Upper lobe of right lung (tissue), 1 donor: ENCODE data around the gene TLE2. TPM values are rescaled to one million over a fixed set of nuclear protein-coding genes. Genes with fewer than 3 reads are reported as not detected.

Experiments
- ATAC-seq: fragments of 200-7000 bp; cut with Tn5 transposase; one replicate; pipeline ENCODE4 v1.9.1; 2020; ENCODE audit warnings: mild to moderate bottlenecking, moderate library complexity
- DNase-seq: peaks from one replicate; pipeline ENCODE4 v3.0.0-alpha.2; 2020
- H3K27ac ChIP-seq: fragments of 200-600 bp; one replicate; pipeline ENCODE4 v1.8.0; 2022
- H3K27me3 ChIP-seq: fragments of 200-600 bp; one replicate; pipeline ENCODE4 v1.8.0; 2022; ENCODE audit warnings: mild to moderate bottlenecking
- H3K36me3 ChIP-seq: fragments of 200-600 bp; one replicate; pipeline ENCODE4 v1.8.0; 2022
- H3K4me1 ChIP-seq: fragments of 200-600 bp; one replicate; pipeline ENCODE4 v1.8.0; 2022
- H3K4me3 ChIP-seq: fragments of 200-600 bp; one replicate; pipeline ENCODE4 v1.8.0; 2022; ENCODE audit warnings: mild to moderate bottlenecking
- H3K9me3 ChIP-seq: fragments of 200-600 bp; one replicate; pipeline ENCODE4 v1.8.0; 2022
- intact Hi-C: fragments of 100-400 bp; cut with DNase I; formaldehyde crosslinking; loops from one replicate; pipeline ENCODE4 v1.11.0; 2022
- total RNA-seq: library from RNA; stranded (reverse); fragmentation: NEBNext Ultra II Directional; extraction: Animal tissue kit (Norgen Biotek cat#: 25700); gene quantifications from one replicate; pipeline ENCODE4 v1.2.1, GENCODE V29; 2021
- TF ChIP-seq, protein P1 (sequence below): fragments of 200-600 bp; IDR thresholded peaks from one replicate; pipeline ENCODE4 v1.8.0; 2022; ENCODE audit warnings: antibody characterized with exemption
- donor health status: DM: no; HTN: yes; CAD: no; lungs with severe emphysema.

Gene TLE2
- total RNA-seq, 1 donor from 2014 or later, result 58.6 TPM

DNA sequence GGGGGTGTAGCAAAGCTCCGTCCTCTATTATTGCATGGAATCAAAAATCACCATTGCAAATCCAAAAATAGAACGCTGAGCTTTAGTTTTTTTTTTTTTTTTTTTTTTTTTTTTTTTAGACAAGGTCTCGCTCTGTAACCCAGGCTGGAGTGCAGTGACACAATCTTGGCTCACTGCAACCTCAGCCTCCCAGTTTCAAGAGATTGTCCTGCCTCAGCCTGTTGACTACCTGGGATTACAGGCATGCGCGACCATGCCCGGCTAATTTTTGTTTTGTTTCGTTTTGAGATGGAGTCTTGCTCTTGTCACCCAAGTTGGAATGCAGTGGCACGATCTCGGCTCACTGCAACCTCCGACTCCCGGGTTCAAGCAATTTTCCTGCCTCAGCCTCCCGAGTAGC lies 69.0 kb downstream of the TLE2 start:
- H3K4me1 ChIP-seq, result peaks cover 3% of the 10 kb centered on the region
- H3K27ac ChIP-seq, result no peak overlapping the region
- ATAC-seq (no peak), DNase-seq (no peak)
- no peak overlapping the region for H3K4me3 ChIP-seq
- no peaks in the 10 kb centered on the region for H3K36me3 ChIP-seq
- no peaks in the 10 kb centered on the region for H3K27me3 ChIP-seq
- H3K9me3 ChIP-seq, result no peaks in the 10 kb centered on the region
- intact Hi-C loops, result loop anchor here (5.0 kb wide), 1 partner anchor 202 kb away; no protein-coding TSS in a partner anchor
- TF ChIP-seq, protein P1, sequence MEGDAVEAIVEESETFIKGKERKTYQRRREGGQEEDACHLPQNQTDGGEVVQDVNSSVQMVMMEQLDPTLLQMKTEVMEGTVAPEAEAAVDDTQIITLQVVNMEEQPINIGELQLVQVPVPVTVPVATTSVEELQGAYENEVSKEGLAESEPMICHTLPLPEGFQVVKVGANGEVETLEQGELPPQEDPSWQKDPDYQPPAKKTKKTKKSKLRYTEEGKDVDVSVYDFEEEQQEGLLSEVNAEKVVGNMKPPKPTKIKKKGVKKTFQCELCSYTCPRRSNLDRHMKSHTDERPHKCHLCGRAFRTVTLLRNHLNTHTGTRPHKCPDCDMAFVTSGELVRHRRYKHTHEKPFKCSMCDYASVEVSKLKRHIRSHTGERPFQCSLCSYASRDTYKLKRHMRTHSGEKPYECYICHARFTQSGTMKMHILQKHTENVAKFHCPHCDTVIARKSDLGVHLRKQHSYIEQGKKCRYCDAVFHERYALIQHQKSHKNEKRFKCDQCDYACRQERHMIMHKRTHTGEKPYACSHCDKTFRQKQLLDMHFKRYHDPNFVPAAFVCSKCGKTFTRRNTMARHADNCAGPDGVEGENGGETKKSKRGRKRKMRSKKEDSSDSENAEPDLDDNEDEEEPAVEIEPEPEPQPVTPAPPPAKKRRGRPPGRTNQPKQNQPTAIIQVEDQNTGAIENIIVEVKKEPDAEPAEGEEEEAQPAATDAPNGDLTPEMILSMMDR, result no peak

DNA sequence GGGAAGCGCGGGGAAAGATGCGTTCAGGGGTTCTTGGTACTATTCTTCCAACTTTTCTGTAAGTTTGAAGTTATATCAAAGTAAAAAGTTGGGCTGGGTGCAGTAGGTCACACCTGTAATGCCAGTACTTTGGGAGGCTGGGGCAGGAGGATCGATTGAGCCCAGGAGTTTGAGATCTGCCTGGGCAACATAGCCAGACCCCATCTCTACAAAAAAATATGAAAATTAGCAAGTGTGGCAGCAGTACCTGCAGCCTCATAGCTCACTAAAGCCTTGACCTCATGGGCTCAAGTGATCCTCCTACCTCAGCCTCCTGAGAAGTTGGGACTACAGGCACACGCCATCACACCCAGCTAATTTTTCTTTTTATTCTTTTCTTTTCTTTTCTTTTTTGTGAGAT lies 71.9 kb downstream of the TLE2 start:
- TF ChIP-seq, protein P1, result no peak
- H3K36me3 ChIP-seq, result no peaks in the 10 kb centered on the region
- no peak for ATAC-seq
- no peak overlapping the region for H3K4me3 ChIP-seq
- no peaks in the 10 kb centered on the region for H3K9me3 ChIP-seq
- intact Hi-C loops, result no loop called here
- H3K27ac ChIP-seq, result no peak overlapping the region
- no peak for DNase-seq
- no peaks in the 10 kb centered on the region for H3K27me3 ChIP-seq
- H3K4me1 ChIP-seq, result peaks cover 2% of the 10 kb centered on the region

DNA sequence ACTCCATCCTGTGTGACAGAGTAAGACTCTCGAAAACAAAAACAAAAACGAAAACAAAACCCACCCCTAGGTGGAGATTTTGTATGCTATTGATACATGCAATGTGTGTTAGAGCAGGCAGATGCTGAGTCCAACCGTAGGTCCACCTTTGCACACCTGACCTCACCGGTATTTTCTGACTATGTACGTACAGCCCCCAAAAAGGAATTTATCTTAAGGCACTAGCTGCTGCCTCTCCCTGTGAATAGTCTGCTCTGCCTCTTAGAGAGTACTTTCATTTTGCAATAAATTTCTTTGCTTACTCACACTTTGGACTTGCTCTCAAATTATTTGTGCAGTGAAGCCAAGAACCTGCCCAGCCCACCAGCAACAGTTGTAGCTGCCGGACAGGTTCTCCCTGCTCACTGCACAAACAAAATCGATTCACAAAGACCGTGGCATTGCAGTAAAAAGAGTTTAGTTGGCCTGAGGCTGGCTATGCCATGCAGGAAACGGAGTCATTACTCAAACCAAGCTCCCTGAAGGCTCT lies 76.1 kb downstream of the TLE2 start:
- Histone ChIP-seq H3K36me3 (no peaks in the 10 kb centered on the region), H3K27me3 (no peaks in the 10 kb centered on the region), H3K9me3 (no peaks in the 10 kb centered on the region), H3K4me3 (peak overlapping the region; percentile 29), H3K4me1 (peaks cover 20% of the 10 kb centered on the region), H3K27ac (peak overlapping the region; percentile 81)
- TF ChIP-seq, protein P1, result peak; percentile 21
- peak; percentile 77 for DNase-seq
- intact Hi-C loops, result no loop called here
- ATAC-seq, result peak; percentile 42

DNA sequence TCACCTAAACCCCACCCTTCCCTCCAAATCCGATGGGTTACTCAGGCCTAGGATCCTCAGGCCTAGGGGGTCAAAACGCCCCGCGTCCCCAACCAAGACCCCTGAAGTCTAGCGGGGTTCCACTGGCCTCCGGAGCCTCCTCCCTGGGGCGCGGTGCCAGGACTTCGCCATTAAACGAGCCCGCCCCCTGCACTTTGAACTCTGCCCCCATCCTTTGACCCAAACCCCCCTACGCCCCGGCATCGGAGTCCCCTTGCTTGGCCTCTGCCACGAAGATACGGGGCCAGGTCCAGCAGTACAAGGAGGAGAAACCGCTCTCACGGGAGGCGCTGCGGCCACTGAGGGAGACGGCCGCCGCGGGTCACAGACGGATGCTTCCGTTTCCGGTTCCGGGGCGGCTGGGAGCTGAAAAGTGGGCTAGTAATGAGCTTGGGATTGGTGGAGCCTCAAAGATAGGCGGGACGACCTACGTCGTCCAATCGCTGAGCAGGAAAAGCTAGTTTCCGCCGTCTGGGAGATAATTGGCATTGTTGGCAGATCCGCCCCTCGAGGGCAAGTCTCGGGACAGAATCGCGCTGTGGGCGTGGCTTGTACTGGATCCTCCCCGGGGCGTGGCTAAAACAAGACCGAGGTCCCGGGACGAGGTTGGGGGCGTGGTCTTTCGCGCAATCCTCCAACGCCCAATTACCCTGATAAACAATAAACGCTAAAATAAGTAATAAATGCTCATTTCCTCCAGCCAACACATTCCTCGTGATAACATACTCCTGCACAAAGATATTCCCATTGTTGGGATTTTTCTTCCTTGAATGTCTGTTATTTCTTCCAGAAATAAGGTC lies 78.6 kb downstream of the TLE2 start:
- Histone ChIP-seq H3K9me3 (no peaks in the 10 kb centered on the region), H3K27ac (peak overlapping the region; percentile 90), H3K4me1 (peaks cover 23% of the 10 kb centered on the region), H3K4me3 (peak overlapping the region; percentile 69), H3K36me3 (no peaks in the 10 kb centered on the region), H3K27me3 (no peaks in the 10 kb centered on the region)
- DNase-seq (peak; percentile 100), ATAC-seq (peak; percentile 97)
- intact Hi-C loops, result no loop called here
- TF ChIP-seq, protein P1, result no peak

DNA sequence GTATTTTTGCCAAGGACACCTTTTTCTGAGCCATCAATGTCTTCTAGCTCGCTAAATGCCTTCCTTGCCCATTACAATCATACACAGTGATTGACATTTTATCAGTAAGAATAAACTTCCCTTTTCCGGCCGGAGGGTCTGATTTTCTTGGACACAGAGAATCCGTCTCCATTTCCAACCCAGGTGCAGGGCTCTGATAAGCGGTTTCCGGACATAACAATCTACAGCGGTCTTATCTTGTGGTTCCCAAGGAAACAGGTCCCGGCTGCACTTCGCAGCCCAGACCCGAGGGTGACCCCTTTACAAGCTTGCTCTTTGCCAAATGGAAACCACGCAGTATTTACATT lies 79.2 kb downstream of the TLE2 start:
- peak overlapping the region; percentile 69 for H3K4me3 ChIP-seq
- H3K27me3 ChIP-seq, result no peaks in the 10 kb centered on the region
- no peaks in the 10 kb centered on the region for H3K9me3 ChIP-seq
- H3K27ac ChIP-seq, result peak overlapping the region; percentile 90
- ATAC-seq (peak; percentile 12), DNase-seq (no peak)
- peaks cover 25% of the 10 kb centered on the region for H3K4me1 ChIP-seq
- intact Hi-C loops, result no loop called here
- no peaks in the 10 kb centered on the region for H3K36me3 ChIP-seq
- TF ChIP-seq, protein P1, result no peak

Other genes starting within 250 kb of the TLE2 start
- gene SGTA, start 246.0 kb downstream of the TLE2 start, total RNA-seq, result 44.9 TPM
- 29.3 TPM for gene THOP1, start 243.8 kb downstream of the TLE2 start, total RNA-seq
- gene ZNF554, start 209.4 kb downstream of the TLE2 start, total RNA-seq, result 4.7 TPM
- 6.9 TPM for gene ZNF555, start 187.8 kb downstream of the TLE2 start, total RNA-seq
- gene ZNF556, start 161.9 kb downstream of the TLE2 start, total RNA-seq, result not detected
- 7.2 TPM for gene ZNF57, start 128.4 kb downstream of the TLE2 start, total RNA-seq
- 4.2 TPM for gene ZNF77, start 84.3 kb downstream of the TLE2 start, total RNA-seq
- gene TLE6, start 51.7 kb downstream of the TLE2 start, total RNA-seq, result 6.7 TPM
- gene TLE5, start 33.2 kb upstream of the TLE2 start, total RNA-seq, result 458 TPM
- 66.3 TPM for gene GNA11, start 65.1 kb upstream of the TLE2 start, total RNA-seq
- gene GNA15, start 106.8 kb upstream of the TLE2 start, total RNA-seq, result 18.6 TPM
- 22.3 TPM for gene S1PR4, start 149.5 kb upstream of the TLE2 start, total RNA-seq
- 71.4 TPM for gene NCLN, start 156.7 kb upstream of the TLE2 start, total RNA-seq
- not detected for gene CELF5, start 195.4 kb upstream of the TLE2 start, total RNA-seq